HG02623 (cell line): ENCODE results near the gene ATP6V1E1.
"Not testable (repeated sequence)": the region's sequence is repeated elsewhere in the genome, so short reads cannot be mapped to it uniquely, and the experiment has no call there.

ENCODE experiments used
- ATAC-seq: cut with Tn5 transposase; IDR thresholded peaks from one replicate; pipeline ENCODE4 v1.9.1; 2021; ENCODE audit warnings: moderate library complexity; ENCODE audit not compliant: unreplicated experiment

ATP6V1E1 gene

GRCh38 chr22:17628406-17629172 lies at the start of gene ATP6V1E1:
Gene ATP6V1E1, minus strand, starts transcription at chr22:17628749. Its CDS starts 114 bp downstream, at chr22:17628635.
- peak; percentile 99 for ATAC-seq

DNA sequence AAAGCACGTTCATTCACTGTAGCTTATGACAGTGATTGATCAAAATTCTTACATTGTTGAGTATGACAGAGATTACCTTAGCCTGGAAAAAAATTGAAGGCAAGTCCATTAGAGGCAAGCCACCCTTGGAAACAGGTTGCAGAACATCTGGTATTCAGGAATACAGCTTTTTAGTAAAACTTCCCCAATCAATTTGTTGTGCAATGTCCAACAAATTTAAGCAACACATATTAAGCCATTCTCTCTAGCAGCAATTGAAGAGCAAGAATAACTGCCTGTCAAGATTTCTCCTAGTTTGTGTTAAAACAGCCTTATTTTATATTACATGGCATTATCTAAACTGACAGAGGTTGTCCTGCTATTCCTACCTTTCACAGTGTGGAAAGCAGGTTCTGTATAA lies 47.0 kb upstream of the ATP6V1E1 start:
- no peak for ATAC-seq

DNA sequence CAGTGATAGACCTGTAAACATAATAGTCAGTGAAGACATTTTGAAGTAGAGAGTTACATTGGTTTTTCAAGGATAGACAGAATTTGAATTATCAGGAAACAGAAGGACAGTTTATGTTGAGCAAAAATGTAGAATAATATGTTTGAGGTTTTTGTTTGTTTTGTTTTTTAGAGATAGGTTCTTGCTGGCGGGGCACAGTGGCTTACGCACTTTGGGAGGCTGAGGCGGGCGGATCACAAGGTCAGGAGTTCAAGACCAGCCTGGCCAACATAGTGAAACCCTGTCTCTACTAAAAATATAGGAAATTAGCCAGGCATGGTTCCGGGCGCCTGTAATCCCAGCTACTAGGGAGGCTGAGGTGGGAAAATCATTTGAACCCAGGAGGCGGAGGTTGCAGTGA lies 45.6 kb upstream of the ATP6V1E1 start:
- no peak for ATAC-seq

DNA sequence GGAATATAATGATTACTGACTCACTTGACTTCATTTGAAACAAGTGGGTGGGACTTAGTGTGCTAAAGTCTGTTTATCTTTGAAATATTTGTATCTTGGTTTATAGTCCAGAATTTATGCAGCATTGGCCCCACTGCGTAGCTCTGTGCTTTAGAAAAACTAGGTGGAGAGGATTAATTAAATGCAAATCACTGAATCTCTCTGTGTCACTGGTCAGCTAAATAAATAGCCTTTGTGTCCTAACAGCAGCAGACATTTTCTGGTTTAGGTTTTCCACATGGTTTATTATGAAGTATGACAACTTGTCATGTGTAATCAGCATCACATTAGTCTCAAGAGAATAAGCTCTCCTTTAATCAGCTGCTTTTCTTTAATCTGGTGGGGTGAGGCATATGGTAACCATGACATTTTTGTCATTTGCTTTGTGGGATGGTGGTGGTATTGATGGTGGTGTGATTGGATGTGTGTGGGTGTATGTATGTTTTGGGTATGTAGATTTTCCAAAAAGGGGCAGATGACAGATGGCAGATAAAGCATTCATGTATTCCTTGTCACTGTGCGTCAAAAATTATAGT lies 44.0 kb upstream of the ATP6V1E1 start:
- no peak for ATAC-seq

GRCh38 chr22:17671521-17672092 lies 43.1 kb upstream of the ATP6V1E1 start:
- not testable (repeated sequence) for ATAC-seq

DNA sequence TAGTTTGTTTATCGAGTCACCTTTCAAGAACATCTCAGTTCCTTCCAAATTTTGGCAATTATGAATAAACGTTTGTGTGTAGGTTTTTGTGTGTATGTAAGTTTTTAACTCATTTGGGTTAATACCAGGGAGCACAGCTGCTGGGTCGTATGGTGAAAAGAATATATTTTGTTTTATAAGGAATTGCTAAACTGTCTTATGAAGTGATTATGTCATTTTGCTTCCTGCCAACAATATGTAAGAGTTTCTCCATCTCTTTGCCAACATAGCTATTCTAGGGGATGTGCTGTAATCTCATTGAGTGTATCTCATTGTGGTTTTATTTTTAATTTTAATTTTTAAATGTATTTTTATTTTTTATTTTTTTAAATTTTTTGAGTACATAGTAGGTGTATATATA lies 37.3 kb upstream of the ATP6V1E1 start:
- no peak for ATAC-seq

GRCh38 chr22:17665248-17665647 lies 36.7 kb upstream of the ATP6V1E1 start:
- no peak for ATAC-seq

DNA sequence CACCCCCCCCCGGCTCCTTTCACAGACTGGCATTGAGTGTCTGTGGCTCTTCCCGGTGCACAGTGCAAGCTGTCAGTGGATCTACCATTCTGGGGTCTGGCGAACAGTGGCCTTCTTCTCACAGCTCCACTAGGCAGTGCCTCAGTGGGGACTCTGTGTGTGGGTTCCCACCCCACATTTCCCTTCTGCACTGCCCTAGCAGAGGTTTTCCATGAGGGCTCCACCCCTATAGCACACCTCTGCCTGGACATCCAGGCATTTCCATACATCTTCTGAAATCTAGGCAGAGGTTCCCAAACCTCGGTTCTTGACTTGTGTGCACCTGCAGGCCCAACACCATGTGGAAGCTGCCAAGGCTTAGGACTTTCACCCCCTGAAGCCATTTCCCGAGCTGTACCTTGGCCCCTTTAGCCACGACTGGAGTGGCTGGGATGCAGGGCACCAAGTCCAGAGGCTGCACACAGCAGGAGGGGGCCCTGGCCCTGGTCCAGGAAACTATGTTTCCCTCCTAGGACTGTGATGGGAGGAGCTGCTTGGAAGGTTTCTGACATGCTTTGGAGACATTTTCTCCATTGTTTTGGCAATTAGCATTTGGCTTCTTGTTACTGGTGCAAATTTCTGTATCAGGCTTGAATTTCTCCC lies 36.0 kb upstream of the ATP6V1E1 start:
- no peak for ATAC-seq

DNA sequence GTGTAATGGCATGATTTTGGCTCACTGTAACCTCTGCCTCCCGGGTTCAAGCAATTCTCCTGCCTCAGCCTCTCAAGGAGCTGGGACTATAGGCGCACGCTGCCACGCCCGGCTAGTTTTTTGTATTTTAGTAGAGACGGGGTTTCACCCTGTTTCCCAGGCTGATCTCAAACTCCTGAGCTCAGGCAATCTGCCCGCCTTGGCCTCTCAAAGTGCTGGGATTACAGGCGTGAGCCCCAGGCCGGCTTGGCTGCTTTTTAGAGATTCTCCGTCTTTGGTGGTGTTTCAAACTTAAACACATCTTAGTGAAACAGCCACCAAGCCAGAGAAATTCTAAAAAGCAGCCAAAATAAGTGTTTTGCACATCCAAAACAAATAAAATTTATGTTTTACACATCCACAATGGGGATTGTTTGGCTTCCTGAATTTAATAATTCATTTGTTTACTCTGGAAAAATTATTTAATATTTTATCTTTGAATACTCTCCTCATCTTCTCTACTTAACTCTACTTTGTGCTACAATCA lies 28.4 kb upstream of the ATP6V1E1 start:
- ATAC-seq: no peak

DNA sequence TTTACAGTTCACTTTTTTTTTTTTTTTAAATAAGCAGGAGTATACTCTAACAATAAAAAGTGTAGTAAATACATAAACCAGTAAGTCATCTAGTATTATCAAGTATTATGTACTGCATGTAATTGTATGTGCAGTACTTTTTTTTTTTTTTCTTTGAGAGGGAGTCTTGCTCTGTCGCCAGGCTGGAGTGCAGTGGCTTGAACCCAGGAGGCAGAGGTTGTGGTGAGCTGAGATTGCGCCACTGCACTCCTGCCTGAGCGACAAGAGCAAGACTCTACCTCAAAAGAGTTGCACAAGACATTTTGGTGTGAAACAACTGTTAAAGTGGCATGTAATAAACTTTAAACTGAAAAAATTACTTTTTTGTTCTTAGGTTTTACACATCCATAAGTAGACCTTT lies 26.7 kb upstream of the ATP6V1E1 start:
- ATAC-seq: no peak

GRCh38 chr22:17648569-17648968 lies 20.0 kb upstream of the ATP6V1E1 start:
- no peak for ATAC-seq

- no peak for ATAC-seq
These were observed 19.4 kb upstream of the ATP6V1E1 start for GRCh38 chr22:17647991-17648390.

DNA sequence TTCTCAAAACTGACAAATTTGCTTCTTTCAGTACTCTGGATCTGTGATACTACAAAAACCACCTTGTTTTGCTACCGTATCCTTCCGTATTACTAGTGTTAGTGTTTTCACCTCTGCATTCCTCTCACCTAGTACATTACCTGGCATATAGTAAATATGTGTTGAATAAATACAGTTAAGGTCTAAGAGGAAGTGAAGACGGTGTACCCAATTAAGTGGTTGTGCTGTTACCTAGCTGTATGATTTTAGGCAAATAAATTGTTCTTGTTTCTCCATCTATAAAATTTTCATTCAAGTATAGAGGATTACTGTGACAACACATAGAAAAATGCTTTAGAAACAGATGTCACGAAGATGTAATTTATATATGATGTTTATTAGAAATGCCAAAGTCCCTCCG lies 18.9 kb upstream of the ATP6V1E1 start:
- no peak for ATAC-seq

DNA sequence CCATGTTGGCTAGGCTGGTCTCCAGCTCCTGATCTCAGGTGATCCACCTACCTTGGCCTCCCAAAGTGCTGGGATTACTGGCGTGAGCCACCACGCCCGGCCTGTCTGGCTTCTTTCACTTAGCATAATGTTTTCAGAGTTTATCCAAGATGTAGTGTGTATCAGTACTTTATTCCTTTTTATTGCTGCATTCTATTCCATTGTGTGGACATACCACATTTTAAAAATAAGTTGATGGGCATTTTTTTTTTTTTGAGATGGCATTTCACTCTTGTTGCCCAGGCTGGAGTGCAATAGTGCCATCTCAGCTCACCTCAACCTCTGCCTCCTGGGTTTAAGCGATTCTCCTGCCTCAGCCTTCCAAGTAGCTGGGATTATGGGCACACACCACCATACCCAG lies 13.8 kb upstream of the ATP6V1E1 start:
- not testable (repeated sequence) for ATAC-seq

DNA sequence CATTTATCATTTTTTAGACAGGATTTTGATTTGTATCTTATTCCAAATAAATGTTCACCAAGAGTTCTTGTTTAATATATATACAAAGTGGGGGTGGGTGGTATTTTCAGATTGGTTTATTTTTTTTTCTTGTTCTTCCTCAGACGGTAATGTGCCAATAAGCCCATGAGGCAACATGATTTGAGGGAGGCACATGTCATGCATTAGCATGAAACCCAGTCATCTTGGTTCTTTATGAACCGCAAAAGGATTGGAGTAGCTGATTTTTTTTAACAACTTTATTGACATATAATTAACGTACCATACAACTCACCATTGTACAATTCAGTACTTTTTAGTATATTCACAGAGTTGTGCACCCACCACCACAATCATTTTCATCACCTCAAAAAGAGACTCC lies 12.7 kb upstream of the ATP6V1E1 start:
- ATAC-seq: no peak

DNA sequence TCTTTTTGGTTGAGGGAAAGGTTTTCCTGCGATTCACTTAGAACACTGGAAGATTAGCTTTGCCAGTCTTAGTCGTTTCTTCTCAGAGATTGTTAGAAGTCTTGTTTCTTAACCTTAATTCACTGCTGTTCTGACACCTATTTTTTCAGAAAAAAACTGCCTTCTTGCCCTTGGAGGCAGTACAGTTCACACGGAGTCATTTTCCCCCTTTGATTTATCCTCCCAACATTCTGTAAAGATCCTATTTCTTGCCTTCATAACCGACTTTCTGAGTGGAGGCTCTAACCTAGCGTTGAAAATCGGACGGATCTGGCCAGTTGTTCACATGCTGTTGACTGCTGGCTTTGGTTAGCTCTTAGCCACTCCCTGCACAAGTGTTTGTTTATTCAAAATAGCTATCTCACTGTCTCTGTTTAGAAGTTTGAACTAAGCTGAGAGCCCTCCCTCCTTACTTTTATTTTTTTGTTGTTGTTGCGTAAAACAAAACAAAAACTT lies 10.7 kb upstream of the ATP6V1E1 start:
- ATAC-seq: no peak

DNA sequence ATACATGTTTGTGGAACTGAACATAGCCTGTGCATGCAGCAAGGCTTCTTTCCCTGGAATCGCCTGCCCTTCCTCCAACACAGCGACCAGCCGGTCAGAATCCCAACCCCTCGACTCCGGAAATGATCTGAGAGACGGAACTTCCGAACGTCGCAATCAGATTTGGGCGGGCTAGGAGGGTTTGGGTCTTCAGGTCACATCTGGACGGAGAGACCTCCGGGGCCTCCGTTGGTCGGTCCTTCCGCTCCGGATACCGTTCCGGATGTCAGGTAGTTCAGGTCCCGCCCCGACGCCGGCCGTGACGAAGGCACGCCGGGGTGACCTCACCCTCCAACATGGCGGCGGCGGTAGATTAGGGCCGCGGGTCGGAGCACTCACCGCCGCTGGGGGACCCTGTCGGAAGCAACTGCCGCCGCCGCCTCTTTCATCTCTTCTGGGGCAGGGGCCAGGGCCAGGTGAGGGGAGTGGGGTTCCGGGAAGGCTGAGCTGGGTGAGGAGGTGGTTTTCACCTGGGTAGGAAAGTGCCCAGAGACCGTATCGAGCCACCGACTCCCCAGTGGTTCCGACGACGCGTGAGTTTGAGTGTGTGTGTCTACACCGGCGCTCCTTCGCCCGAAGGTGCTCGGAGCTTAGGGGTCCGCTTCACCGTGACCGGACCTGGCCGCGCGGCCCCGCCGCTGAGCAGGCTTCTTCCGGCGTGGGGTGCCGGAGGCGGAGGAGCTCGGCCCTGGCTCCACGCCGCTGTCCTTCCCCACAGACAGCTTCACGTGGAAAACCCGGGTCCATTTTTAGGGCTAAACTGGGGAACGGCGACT lies 10.1 kb upstream of the ATP6V1E1 start, which contains the start of gene BCL2L13:
Gene BCL2L13 (plus strand): TSS at position 326 of the 815 bp plus-strand sequence. CDS start 16,955 bp downstream, outside the sequence.
- ATAC-seq: peak; percentile 90

- peak; percentile 14 for ATAC-seq
These were observed 9.6 kb upstream of the ATP6V1E1 start for GRCh38 chr22:17638182-17638431.

DNA sequence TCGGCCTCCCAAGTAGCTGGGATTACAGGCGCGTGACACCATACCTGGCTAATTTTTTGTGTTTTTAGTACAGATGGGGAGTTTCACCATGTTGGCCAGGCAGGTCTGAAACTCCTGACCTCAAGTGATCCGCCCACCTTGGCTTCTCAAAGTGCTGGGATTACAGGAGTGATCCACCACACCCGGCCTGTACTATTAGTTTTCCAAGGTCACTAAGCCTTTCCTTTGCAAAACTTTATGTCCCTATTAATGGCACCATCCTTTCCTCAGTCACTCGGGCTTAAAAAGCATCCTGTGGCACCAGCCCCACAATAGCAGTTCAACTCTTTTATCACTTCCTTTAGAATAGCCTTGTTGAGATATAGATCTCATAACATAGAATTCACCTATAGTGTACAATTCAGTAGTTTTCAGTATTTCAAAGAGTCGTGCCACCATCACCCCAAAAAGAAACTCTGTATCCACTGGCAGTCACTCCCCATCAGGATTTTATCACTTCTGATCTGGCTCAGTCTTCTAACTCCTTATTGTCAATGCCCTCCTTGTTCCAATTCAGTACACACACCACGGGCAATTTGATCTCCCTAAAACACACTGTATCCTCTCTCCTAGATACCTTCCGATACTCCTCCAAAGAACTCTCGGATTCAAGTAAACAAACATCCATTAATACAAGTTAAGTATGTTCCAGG lies 9.1 kb upstream of the ATP6V1E1 start:
- ATAC-seq: no peak

GRCh38 chr22:17636850-17637249 lies 8.3 kb upstream of the ATP6V1E1 start:
- not testable (repeated sequence) for ATAC-seq
